ENCODE data around the gene RIMKLA. TPM values are rescaled to one million over a fixed set of nuclear protein-coding genes. Genes with fewer than 3 reads are reported as not detected.

The RIMKLA gene
- total RNA-seq, 4 donors from 2014 or later = 0.67 to 2.6 (median 2.2) TPM

DNA sequence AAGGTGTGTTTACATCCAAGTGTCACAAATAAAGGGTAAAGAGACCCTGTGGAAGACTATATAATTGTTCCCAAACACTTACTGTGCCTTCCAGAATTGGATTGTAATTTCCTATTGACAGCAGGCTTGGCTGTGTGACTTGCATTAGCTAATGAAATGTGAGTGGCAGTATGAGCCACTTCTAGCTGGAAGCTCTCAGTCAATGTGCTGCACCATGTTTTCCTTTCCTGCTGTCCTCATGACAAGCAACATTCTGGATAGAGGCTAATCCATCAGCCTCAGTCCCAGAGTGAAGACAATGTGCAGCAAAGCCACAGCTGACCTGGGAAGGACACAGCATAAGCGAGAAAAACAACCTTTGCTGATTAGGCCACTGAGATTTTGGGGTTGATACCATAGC lies 39.7 kb upstream of the RIMKLA start:
- Histone ChIP-seq H3K36me3 (no peaks in the 10 kb centered on the region), H3K27ac (no peak overlapping the region), H3K9me3 (no peaks in the 10 kb centered on the region), H3K27me3 (no peaks in the 10 kb centered on the region), H3K4me3 (replicated peaks in 1 of 3) (no peak overlapping the region), H3K4me1 (peaks cover 0 to 6% of the 10 kb centered on the region in 2 donors)
- DNase-seq = no peak
- 95 to 100% methylated on average over 1 of the region's 1 CpG for WGBS, 2 donors
- no peak for TF ChIP-seq POLR2A (IDR thresholded peaks at IDR 0.05)
- TF ChIP-seq, protein P1, sequence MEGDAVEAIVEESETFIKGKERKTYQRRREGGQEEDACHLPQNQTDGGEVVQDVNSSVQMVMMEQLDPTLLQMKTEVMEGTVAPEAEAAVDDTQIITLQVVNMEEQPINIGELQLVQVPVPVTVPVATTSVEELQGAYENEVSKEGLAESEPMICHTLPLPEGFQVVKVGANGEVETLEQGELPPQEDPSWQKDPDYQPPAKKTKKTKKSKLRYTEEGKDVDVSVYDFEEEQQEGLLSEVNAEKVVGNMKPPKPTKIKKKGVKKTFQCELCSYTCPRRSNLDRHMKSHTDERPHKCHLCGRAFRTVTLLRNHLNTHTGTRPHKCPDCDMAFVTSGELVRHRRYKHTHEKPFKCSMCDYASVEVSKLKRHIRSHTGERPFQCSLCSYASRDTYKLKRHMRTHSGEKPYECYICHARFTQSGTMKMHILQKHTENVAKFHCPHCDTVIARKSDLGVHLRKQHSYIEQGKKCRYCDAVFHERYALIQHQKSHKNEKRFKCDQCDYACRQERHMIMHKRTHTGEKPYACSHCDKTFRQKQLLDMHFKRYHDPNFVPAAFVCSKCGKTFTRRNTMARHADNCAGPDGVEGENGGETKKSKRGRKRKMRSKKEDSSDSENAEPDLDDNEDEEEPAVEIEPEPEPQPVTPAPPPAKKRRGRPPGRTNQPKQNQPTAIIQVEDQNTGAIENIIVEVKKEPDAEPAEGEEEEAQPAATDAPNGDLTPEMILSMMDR (IDR thresholded peaks at IDR 0.05) = no peak
- intact Hi-C loops (cut with DNase I) = no loop called here

DNA sequence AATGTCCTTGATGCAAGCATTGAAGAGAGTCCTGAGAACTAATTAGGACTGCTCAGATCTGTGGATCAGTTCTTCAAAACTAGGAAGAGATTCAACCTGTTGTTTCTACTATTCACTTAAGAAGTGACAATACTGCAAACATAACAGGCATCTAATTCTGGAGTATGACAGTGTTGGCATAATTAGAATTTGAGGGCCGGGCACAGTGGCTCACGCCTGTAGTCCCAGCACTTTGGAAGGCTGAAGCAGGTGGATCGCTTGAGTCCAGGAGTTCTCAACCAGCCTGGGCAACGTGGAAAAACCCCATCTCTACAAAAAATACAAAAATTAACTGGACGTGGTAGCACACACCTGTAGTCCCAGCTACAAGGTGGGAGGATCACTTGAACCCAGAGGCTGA lies 37.5 kb upstream of the RIMKLA start:
- no peak for TF ChIP-seq POLR2A (IDR thresholded peaks at IDR 0.05)
- TF ChIP-seq, protein P1 (IDR thresholded peaks at IDR 0.05) = no peak
- 60 to 72% methylated on average over 5 of the region's 5 CpGs for WGBS, 2 donors
- intact Hi-C loops (cut with DNase I) = no loop called here
- no peak for DNase-seq
- Histone ChIP-seq H3K4me3 (replicated peaks in 1 of 3) (no peak overlapping the region), H3K36me3 (no peaks in the 10 kb centered on the region), H3K9me3 (no peaks in the 10 kb centered on the region), H3K27ac (no peak overlapping the region), H3K27me3 (no peaks in the 10 kb centered on the region), H3K4me1 (no peaks in the 10 kb centered on the region)

DNA sequence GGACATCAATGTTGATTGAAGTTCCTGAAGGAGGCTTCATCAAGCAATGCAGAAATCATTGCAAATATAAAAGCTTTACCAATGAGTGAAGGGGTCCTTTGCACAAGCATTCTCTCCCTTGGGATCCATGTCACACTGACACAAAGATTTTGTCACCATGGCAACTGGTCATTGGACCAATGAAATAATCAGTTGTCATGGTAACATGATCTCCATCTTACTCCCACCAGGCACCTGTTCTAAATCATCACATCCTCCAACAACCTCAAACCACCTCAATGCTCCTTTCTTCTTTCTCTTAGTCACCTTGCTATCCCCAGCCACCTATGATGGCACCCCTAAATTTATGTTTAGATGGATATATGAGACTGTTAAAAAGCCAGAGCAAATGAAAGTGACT lies 32.1 kb upstream of the RIMKLA start:
- H3K36me3 ChIP-seq = no peaks in the 10 kb centered on the region
- intact Hi-C loops (cut with DNase I) = no loop called here
- TF ChIP-seq POLR2A (IDR thresholded peaks at IDR 0.05) = no peak
- no peak for DNase-seq
- H3K27ac ChIP-seq = no peak overlapping the region
- no peaks in the 10 kb centered on the region for H3K4me1 ChIP-seq
- no peak overlapping the region for H3K4me3 ChIP-seq (replicated peaks in 1 of 3)
- H3K27me3 ChIP-seq = no peaks in the 10 kb centered on the region
- no peaks in the 10 kb centered on the region for H3K9me3 ChIP-seq

DNA sequence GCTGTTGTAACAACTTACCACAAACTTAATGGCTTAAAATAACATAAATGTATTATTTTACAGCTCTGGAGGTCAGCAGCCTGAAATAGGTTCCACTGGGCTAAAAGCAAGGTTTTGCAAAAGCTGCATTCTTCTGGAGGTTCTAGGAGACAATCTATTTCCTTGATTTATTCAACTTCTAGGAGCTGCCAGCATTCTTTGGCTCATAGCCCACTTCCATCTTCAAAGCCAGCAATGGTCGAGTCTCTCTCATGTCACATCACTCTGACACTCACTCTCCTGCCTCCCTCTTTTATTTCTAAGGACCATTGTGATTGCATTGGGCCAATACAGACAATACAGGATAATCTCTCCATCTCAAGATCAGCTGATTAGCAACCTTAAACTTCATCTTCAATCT lies 30.5 kb upstream of the RIMKLA start:
- Histone ChIP-seq H3K4me3 (replicated peaks in 1 of 3) (no peak overlapping the region), H3K4me1 (no peaks in the 10 kb centered on the region), H3K27me3 (no peaks in the 10 kb centered on the region), H3K9me3 (no peaks in the 10 kb centered on the region), H3K27ac (no peak overlapping the region), H3K36me3 (no peaks in the 10 kb centered on the region)
- peak; percentile 19 to 21 for DNase-seq
- TF ChIP-seq, protein P1 (IDR thresholded peaks at IDR 0.05) = no peak
- intact Hi-C loops (cut with DNase I) = no loop called here
- 2 to 3% methylated on average over 1 of the region's 1 CpG for WGBS, 2 donors

DNA sequence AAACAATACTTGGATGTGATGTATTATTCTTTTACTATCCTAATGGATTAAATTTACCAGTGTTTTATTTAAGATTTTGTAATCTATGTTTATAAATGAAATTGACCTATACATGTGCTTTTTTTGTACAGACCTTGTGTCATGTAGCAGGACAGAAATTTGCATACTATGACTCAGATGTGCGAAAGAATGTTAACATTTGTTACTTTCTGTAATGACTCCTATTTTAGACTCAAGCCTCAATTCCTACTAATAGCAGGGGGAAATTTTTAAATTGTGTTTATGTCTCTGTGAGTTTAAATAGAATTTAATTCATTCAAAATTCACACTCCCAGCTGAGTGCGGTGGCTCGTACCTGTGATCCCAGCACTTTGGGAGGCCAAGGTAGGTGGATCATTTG lies 21.8 kb upstream of the RIMKLA start:
- intact Hi-C loops (cut with DNase I) = no loop called here
- H3K36me3 ChIP-seq = no peaks in the 10 kb centered on the region
- no peak for TF ChIP-seq POLR2A (IDR thresholded peaks at IDR 0.05)
- TF ChIP-seq, protein P1 (IDR thresholded peaks at IDR 0.05) = no peak
- no peak overlapping the region for H3K4me3 ChIP-seq (replicated peaks in 1 of 3)
- no peak overlapping the region for H3K27ac ChIP-seq
- no peak for DNase-seq
- no peaks in the 10 kb centered on the region for H3K27me3 ChIP-seq
- 86 to 95% methylated on average over 3 of the region's 3 CpGs for WGBS, 2 donors
- H3K4me1 ChIP-seq = no peaks in the 10 kb centered on the region
- no peaks in the 10 kb centered on the region for H3K9me3 ChIP-seq

DNA sequence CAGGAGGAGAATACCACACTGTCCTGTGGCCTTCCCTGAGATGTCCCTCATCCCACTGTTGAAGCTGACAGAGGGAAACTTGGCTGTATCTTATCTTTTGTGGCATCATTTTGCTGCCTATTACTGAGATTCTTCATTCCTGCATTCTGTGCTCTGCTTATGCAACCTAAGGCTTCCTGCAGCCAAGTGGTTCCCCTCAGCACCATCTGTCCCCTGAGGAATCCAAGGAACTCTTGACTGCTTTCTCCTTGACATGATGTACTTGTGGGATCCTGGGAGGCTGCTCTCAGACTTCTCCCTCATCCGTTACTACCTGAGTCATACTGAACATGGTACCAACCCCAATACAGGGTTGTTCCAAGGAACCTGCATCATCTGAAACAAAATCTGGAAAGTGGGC lies 21.1 kb upstream of the RIMKLA start:
- intact Hi-C loops (cut with DNase I) = no loop called here
- H3K27ac ChIP-seq = no peak overlapping the region
- TF ChIP-seq, protein P1 (IDR thresholded peaks at IDR 0.05) = no peak
- TF ChIP-seq POLR2A (IDR thresholded peaks at IDR 0.05) = no peak
- no peaks in the 10 kb centered on the region for H3K27me3 ChIP-seq
- no peak overlapping the region for H3K4me3 ChIP-seq (replicated peaks in 1 of 3)
- WGBS, 2 donors = 31 to 64% methylated on average over 1 of the region's 1 CpG
- DNase-seq = no peak
- no peaks in the 10 kb centered on the region for H3K36me3 ChIP-seq
- H3K4me1 ChIP-seq = no peaks in the 10 kb centered on the region
- H3K9me3 ChIP-seq = no peaks in the 10 kb centered on the region
